Right kidney (tissue), 1 donor: ENCODE data around the gene HOXA7.
A peak's percentile ranks its signal among the peaks of the same experiment; 100 is the strongest.

Source experiments
- DNase-seq: peaks from one replicate; pipeline ENCODE4 v3.0.0-alpha.2; 2016

Gene HOXA7

DNA sequence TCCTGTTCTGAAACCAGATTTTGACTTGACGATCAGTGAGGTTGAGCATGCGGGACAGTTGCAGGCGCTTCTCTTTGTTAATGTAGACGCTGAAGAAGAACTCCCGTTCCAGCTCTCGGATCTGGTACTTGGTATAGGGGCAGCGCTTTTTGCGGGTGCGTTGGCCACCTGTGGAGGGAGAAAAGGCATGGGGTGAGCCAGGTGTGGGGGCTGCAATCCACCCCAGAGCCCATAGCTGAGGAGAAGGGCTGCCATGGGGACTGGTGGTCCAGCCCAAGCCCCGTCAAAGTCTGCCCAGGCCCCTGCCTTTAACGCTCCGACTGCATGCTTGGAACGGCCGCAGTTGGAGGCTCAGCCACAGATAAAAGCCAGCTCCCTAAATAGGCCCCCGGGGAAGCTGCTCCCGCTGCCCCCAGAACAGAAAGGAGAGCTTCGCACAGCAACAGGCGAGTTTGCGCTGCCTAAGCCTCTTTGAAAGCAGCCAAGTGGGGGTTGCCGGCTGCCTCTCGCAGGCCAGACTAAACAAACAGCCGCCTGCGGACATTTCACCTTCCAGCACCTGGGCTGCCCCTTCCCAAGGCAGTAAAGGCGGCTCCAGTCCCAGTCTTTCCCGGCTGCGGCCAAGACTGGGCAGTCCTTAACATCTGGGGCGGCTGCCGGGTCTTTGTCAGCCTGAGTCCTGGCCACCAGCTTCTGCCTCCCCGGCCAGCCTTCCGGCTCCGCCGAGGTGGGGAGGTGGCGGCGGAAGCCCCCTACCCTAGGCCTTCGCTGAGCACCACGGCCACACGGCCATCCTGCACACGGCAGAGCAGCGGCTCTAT, 26.6 kb upstream of the HOXA7 start:
- peak; percentile 80 for DNase-seq

DNA sequence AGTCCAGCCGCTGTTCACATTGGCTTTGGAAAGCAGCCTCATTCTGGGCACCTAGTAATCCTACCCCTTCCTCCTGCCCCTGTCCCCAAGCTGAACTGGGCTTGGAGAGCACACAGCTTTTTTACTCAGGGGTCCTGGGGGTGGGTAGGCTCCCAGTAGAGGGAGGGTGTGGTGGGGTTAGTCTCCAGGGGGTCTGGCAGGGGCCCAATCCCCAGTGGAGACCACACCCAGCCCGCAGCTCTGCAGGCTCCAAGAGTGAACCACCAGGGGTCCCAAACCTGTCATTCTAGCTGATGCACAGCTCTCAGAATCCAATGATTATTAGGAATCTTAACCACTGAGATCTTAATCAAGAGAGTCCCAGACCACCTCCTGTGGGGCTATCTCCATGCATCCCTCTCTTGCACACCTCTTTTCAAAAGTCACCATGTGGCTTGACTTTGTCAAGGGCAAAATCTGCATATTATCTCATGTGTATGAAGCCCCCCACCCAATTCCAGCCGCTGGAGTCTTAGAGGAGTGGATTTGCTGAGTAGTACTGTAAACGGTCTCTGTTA, 25.9 kb upstream of the HOXA7 start:
- DNase-seq: no peak

DNA sequence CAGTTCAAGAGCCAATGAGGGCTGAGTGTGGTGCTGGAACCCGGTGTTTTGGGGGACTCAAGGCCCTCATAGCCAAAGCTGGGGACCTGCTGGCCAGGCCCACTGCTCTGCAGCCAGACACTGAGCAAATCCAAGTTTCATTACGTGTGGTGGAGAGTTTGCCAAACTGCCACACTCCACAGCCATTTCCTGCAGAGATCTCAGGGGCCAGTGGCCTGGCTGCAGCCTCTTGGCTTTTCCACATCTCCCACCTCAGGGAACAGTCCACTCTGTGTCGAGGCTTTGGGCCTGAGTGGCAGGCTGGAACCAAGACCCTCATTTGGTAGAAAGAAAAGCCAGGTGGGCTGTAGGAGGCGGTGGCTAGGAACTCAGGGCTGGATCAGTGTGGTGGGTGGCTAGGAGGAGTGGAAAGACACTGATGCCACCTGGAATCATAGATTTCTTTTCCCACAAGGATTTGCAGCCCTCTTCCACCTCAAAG, 25.4 kb upstream of the HOXA7 start:
- no peak for DNase-seq

DNA sequence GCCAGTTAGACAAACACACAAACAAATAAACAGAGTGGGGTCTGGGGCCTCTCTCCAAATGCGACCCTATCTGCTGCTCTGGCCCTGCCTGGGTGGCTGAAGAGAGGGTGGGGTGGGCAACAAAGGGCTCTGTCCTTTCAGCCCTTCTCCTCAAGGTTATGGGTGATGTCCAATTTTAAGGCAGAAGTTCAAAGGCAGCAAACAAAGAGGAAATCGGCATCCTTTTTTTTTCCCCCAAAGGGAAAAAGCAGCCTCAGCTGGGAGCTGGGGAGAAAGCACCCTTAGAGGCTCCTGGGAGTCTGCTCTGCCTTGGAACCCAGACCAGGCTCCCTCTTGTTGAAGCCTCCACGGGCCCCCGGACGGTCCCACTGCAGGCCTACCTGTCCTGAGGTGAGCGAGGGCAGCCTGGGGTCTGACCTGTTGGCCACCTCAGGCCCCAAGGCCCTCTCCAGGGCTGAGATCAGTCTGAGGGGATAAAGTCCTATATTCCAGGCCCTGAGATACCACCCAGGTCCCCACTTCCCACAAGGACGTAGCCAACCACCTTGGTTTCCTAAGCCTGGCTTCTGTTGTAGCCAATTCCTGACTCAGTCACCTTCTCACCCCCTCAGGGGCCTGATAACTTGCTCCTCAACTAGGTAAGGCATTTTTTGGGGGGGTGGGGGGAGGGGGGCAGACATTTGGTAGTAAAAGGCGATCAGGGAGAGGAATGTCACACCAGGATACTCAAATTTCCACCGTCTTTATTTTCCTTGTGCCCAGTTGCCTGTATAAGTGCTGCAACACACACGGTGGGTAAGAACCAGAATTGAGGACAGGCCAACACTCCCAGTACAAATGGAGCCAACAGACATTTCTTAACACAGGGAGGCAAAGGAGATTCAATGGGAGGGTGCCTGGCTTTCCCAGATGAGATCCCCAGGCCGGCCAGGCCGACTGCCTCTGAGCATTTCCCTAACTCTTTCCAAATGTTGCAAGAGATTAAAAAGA, 24.3 kb upstream of the HOXA7 start:
- peak; percentile 77 for DNase-seq

DNA sequence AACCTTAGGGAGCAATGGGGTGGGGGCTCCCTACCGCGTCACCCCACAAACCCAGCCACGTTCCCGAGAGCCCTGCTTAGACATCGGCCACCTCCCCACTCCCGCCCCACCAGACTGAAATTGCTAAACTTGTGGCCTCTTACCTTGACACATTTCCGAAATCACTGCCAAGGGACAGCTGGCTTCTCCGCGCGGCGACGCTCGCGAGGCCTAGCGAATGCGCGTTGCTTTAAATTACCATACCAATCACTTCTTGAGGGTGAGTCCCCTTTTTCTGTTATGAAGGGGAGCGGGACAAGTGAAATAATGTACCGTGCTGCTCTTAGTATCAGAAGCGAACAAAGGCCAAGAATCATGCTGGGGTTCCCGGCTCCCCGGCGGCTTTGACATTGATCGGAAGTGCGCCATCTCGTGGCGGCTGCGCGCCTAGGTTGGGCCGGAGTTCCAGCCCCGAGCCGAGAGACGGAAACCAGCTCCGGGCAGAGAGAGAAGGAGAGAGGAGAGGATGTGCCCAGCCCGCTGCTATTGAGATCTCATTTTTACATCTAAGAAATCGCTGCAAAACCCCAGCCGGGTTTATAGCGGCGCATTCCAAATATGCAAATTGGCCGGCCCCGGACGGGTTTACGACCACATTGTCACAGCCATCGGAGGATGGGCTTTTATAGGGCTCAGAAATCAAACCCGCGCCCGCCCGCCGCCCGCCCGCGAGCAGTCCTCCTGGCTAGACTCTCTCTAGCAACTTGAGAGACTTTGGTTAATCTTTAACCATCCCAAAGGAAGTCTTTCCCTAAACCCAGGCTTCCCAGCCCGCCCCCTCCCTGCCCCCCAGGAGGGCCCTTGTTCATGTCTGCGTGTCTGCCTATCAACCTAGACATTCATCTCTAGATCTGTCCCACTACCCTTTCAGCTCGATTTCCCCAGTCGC, 23.3 kb upstream of the HOXA7 start:
- peak; percentile 95 for DNase-seq

DNA sequence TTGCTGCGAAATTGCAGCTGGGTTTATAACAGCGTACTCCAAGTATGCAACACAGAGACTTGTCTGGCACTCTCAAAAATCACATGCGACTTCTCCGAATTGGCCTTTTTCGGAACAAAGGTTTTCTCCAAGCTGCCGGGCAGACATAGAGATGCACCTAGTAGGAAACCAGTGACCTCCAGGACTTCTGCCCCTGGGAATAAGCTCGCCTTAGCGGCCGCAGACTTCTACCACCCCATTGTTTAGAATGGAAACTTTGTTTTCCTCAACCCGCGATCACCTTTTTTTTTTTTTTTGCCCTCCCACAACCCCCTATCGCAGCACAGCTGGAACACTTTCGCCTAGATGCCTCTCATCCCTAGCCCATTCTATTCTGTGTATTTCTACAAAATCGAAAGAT, 22.6 kb upstream of the HOXA7 start:
- DNase-seq: no peak

DNA sequence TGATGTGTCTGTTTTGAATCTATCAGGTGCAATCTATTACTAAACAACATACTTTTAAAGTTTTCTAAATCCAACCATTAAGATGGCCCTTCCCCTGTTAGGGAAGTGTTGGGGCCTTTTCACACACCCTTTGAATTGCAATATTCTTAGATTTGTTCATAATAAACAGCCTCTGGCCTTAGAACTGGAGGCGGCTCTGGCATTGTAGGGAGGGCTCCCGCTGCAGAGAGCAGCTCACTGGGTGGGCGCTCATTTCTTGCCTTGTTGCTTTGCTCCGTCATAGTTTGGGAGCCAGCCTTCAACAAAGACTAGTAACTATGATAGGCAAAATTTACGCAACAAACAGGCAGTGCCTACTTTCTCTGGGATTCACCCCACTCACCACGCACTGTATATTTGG, 21.9 kb upstream of the HOXA7 start:
- no peak for DNase-seq

DNA sequence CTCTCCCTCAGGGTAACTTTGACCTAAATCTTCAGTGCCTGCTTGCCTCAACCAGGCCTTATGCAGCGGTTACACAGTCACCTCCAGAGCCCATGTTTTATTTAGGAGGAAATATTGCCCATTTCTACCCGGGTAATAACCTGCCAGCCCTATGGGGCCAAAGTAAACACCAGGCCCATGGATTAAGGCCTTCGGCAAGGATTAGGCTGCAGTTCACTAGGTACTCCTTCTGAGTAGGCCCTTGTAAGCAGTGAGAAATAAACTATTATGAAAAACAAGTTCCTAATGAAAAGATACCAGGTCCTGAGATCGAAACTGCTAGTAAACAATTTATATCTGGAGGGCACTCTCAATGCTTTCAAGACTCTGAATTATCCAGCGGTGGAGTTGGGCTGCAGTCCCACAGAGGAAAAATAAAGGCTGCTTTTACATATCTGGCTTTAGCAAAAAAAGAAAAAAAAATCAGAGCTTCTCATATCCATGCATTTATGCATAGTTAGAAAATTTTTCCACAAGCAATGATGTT, 21.4 kb upstream of the HOXA7 start:
- DNase-seq: no peak

DNA sequence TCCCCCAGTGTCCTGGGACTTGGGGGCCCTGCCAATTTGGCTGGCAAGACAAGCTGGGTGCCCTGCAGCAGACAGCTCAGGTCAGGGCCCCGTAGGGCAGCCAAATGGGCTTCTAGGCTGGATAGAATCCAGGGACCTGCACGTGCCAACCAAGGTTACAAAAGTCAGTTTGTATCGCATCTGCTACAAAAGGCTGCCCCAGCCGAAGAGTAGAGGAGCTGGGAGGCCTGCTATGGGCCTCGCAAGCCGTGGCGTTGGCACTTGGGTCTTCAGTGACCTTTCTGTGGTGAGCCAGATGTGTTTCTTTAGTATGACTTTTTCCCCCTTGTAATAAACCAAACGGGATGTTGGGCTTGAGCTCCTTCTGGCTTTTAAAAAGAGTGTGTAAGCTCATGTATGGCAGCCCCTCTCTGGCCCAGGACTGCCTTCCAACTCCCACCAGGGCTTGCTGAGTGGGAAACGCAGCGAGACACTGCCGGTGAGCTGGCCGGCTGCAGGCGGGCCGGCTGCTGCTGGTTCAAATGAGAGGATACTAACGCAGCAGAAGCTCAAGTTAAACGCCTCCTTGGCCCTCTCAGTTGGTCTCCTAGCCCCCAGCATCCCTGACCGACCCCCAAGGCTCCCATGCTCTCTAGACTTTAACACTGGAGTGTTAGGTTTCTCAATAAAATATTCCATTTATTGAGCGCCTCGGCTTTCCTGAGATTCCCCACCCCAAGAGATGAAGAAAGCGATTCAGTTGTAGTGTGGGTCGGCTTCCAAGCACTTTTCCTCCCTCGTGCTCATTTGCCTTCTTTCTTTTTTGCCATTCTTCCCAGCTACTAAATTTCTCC, 20.7 kb upstream of the HOXA7 start:
- DNase-seq: peak; percentile 79

DNA sequence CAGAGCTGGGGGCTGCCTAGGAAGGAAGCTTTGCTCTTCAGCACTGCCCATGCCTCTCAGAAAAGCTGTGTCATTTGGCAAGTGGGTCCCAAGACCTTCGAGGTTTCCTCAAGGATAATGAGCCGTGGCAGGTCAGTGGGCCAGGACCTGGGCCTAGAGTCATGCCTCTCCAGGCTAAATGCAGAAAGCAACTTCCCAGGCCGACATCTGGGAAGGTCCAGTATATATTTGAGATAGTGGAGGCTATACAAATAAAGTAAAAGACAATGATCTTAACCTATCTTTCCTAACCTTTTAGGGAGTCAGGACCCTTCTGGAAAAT, 20.0 kb upstream of the HOXA7 start:
- DNase-seq: no peak

DNA sequence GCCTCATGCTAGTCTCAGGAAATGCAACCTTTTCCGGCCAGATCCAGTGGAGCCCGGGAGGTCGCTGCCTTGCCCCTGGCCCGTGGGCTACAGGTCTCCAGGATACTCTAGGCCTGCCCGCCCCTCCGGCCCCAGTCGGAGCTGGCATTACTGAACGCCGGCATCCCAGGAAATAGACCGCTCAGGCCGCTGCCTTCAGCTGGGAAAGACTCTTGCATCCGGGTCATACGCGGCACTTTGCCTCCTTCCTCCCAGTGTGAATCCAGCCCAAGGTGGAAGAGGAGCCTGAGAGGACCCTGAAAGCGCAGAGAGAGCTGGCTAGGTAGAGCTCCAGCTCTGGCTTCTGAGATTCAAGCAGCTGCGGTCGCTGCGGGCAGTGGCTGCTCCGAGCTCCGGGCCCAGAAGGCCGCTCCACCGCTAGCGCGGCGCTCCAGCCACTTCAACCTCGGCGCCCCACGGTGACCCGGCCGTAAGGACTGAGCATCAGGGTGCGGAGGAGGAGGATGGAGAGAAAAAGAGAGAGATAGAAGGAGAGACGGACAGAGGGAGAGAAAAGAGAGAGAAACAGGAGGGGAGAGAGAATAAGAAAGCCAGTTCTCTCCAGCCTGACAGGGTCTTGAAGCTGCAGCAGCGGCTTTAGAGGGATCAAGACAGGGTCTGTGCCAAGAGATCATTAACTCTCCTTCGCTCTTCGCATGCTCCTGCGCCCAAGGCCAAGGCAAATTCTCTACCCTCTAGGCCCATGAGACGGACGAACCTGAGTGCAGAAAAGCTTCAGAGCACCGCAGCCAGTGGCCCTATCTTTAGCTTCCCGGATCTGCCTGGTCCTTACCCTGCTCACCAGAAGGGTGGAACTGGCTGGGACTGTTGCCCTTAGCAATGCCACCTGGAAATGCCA, 19.4 kb upstream of the HOXA7 start:
- DNase-seq: peak; percentile 75

DNA sequence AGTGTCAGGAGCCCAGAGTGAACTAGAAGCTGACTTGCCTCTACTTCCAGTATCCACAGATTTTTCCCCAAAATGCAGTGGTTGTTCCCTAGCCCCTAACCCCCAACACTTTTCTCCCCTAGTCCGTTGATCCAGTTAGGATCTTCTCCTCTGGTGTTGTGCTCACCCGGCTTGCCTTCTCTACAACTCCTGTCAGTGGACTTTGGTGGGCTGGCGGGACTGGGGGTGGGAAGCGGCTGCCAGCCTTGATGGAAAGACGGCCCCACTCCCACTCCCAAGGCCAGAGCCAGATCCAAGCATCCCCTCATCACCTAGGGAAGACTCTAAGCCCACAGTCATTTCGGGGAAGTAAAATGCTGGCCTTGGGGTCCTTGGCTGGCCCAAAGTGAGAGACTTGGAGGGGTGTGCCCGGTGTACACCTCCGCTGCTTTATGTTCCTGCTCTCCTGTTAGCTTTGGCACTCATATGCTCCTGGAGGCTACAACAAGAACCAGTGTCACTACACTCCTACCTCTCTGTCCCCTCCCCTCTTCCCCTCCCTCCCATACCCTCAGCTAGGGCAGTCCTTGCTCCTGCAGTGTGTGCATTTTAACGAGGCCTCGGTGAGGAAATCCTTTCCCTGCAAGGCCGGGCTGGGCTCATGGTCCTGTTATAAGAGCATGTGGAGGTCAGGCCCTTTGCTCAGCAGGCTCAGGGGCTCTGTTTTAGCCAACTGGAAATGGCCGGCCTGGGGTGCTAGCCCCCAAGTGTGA, 18.6 kb upstream of the HOXA7 start:
- DNase-seq: no peak

DNA sequence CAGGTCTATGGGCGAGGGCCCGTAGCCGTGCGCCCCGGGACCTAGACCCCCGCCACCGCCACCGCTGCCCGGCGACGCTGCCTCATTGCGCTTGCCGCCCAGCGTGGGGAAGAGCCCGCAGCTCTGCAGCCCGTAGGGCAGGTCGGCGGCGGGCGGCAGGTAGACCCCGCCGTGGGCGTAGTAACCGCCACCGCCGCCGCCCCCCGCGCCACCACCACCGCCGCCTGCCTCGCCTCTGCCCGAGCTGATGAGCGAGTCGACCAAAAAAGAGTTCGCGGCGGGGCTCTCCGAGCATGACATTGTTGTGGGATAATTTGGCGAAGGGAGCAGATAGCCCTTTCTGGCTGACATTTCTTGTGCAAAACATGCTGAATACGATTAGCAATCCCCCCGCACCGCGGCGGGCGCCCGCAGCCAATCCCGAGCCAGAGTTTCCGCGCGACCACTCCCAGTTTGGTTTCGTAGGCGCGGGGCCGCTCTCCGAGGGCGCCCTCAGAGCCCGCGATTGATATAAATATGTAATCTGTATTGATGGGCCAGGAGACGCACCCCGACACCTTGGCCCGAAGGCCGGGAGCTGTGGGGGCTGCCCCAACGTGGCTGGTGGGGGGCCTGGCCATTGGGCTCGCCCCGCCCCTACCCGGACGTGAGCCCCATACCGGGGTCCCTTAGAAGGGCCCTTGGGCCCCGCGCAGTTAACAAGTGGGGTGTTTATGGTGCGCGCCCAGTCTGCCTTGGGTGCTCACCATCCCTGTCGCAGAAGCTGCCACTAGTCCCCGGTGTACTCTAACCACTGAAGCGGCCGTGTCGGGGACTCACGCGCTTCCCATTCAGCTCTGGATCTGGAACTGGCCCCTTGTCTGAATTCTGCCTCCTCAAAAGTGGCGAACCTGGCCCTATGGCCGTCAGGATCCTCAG, 17.7 kb upstream of the HOXA7 start, which contains the start of gene HOXA10:
TSS of gene HOXA10 (minus strand) at position 365 of the 918 bp plus-strand sequence. CDS start at position 351, 14 bp downstream.
- DNase-seq: peak; percentile 75

DNA sequence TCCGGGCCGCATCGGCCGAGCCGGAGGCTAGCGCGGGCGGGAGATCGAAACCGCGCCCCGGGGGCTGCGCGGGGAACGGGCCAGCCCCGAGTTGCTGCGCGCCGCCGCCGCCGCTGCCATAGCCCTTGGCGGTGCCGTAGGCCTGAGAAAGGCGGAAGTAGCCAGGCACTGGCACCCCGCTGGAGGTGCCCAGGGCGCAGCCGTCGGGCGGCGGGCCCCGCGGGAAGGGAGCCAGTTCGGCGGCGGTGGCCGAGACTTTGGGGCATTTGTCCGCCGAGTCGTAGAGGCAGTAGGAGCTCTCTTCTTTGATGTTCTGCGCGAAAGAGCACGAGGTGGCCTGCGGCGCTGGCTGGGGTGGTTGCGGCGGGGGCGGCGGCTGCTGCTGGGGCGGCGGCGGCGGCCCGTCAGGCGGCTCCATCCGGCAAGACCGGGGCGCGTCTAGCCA, 17.1 kb upstream of the HOXA7 start:
- peak; percentile 75 for DNase-seq

DNA sequence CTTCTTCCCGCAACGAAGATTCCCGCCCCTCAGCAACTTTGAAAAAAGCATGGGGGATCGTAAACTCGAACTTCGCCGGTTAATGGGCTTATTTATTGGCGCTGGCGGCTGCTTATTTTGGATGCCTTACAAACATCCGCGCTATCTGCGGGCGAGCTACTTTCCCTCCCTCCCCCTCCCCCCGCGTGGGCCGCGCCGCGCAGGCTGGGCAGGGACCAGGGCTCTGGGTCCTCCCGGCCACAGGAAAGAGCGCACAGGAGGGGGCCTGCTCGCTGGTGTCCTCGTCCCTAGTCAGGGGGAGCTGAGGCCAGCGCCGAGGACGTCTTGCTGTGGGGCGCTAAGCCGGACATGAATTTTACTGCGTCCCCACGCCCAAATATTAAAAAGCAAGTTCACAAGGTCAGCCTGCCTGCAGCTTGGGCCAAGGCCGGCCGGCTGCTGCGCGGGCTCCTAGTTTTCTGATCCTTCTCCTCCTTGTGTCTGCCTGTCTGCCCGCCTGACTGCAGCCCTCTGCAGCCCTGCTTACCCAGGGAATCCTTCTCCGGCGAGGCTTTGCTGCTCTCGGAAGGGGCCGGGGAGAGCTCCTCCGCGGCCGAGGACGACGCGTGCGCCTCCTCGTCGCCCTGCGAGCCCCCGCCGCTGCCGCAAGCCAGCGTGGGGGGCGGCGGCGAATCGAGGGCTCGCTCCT, 16.5 kb upstream of the HOXA7 start:
- DNase-seq: no peak

DNA sequence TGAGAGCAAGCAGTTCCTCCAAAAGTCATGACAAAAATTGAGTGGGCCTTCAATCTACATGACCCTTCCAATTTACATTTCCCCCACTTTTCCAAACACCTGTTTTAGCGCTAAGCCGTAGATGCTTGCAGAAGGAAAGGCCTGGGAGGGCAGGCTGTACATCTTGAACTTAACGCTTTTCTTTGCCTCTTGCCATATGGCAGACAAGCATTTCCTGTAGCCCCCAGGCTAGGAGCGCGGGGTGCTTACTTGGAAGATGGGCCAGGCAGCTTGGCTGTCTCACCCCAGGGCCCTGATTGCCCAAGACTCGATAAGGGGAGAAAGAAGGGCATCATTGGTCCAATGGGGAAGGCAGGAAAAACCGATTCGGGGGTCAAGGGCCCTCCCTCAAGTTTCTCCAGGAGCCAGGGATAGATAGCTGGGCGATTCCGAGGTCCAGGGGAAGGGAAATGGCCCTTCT, 15.9 kb upstream of the HOXA7 start:
- DNase-seq: peak; percentile 74
